GM19238 (cell line): Measurements from ENCODE around the gene MVK.

Source experiments
- DNase-seq: peaks from one replicate; pipeline ENCODE4 v3.0.0; 2011; ENCODE audit warnings: low spot score; ENCODE audit not compliant: insufficient read length

The MVK gene

GRCh38 chr12:109605599-109606228 is 32.1 kb downstream of the MVK start:
- no peak for DNase-seq

- no peak for DNase-seq
Observed at GRCh38 chr12:109606320-109607028, 32.9 kb downstream of the MVK start.

GRCh38 chr12:109607618-109608017 is 34.0 kb downstream of the MVK start:
- no peak for DNase-seq

- no peak for DNase-seq
Observed at GRCh38 chr12:109608270-109608669, 34.7 kb downstream of the MVK start.

GRCh38 chr12:109608793-109609192 is 35.2 kb downstream of the MVK start:
- DNase-seq, result no peak

GRCh38 chr12:109609342-109609741 is 35.7 kb downstream of the MVK start:
- no peak for DNase-seq

GRCh38 chr12:109610523-109610922 is 36.9 kb downstream of the MVK start:
- no peak for DNase-seq

- DNase-seq, result no peak
Observed at GRCh38 chr12:109611223-109611622, 37.6 kb downstream of the MVK start.

- DNase-seq, result no peak
Observed at GRCh38 chr12:109612003-109612402, 38.4 kb downstream of the MVK start.

GRCh38 chr12:109612975-109613502 is 39.4 kb downstream of the MVK start:
- DNase-seq, result no peak

GRCh38 chr12:109613649-109614455 is 40.3 kb downstream of the MVK start:
- DNase-seq, result no peak

GRCh38 chr12:109615556-109616229 is 42.1 kb downstream of the MVK start:
- no peak for DNase-seq

GRCh38 chr12:109617491-109617890 is 43.9 kb downstream of the MVK start:
- DNase-seq, result no peak

- no peak for DNase-seq
Observed at GRCh38 chr12:109618082-109618481, 44.5 kb downstream of the MVK start.

GRCh38 chr12:109619002-109619604 is 45.5 kb downstream of the MVK start:
- no peak for DNase-seq

- DNase-seq, result no peak
Observed at GRCh38 chr12:109621211-109621694, 47.7 kb downstream of the MVK start.

- DNase-seq, result no peak
Observed at GRCh38 chr12:109621901-109622364, 48.3 kb downstream of the MVK start.

GRCh38 chr12:109624467-109624866 is 50.9 kb downstream of the MVK start:
- no peak for DNase-seq

GRCh38 chr12:109625131-109625559 is 51.6 kb downstream of the MVK start:
- DNase-seq, result no peak

- DNase-seq, result no peak
Observed at GRCh38 chr12:109625749-109626377, 52.3 kb downstream of the MVK start.
